HL-60/S4 treated with phorbol 12-myristate 13-acetate at 8.2 ng/mL for 4 days and 3 days (cell line): Measurements from ENCODE around the gene RGPD4.
"Not testable (repeated sequence)": the region's sequence is repeated elsewhere in the genome, so short reads cannot be mapped to it uniquely, and the experiment has no call there.

ENCODE experiments used
- in situ Hi-C: fragments of 300-500 bp; cut with MboI; formaldehyde crosslinking; loops from 2 replicates; pipeline ENCODE4 v1.15.0; 2022; ENCODE audit warnings: low sequenced_read_pairs

RGPD4 gene

GRCh38 chr2:107826749-107827148 lies at the start of gene RGPD4:
RGPD4 (plus strand) TSS chr2:107826892; CDS start chr2:107827014, 122 bp downstream.
- in situ Hi-C loops: not testable (repeated sequence)

GRCh38 chr2:107777974-107778373 lies 48.7 kb upstream of the RGPD4 start:
- in situ Hi-C loops: no loop called here

GRCh38 chr2:107785756-107786155 lies 40.9 kb upstream of the RGPD4 start:
- in situ Hi-C loops: no loop called here

GRCh38 chr2:107790837-107791236 lies 35.9 kb upstream of the RGPD4 start:
- in situ Hi-C loops: no loop called here

GRCh38 chr2:107801498-107801897 lies 25.2 kb upstream of the RGPD4 start:
- in situ Hi-C loops: no loop called here

GRCh38 chr2:107804608-107805498 lies 21.8 kb upstream of the RGPD4 start:
- in situ Hi-C loops: no loop called here

- in situ Hi-C loops: no loop called here
These were observed 19.8 kb upstream of the RGPD4 start for GRCh38 chr2:107806901-107807300.

GRCh38 chr2:107807988-107808387 lies 18.7 kb upstream of the RGPD4 start:
- in situ Hi-C loops: no loop called here

GRCh38 chr2:107808959-107809358 lies 17.7 kb upstream of the RGPD4 start:
- in situ Hi-C loops: no loop called here

GRCh38 chr2:107809835-107810234 lies 16.9 kb upstream of the RGPD4 start:
- in situ Hi-C loops: no loop called here

- in situ Hi-C loops: no loop called here
These were observed 16.0 kb upstream of the RGPD4 start for GRCh38 chr2:107810734-107811133.

GRCh38 chr2:107811411-107811810 lies 15.3 kb upstream of the RGPD4 start:
- in situ Hi-C loops: no loop called here

GRCh38 chr2:107812006-107812405 lies 14.7 kb upstream of the RGPD4 start:
- in situ Hi-C loops: no loop called here

GRCh38 chr2:107817378-107817777 lies 9.3 kb upstream of the RGPD4 start:
- in situ Hi-C loops: no loop called here

- in situ Hi-C loops: no loop called here
These were observed 4.4 kb upstream of the RGPD4 start for GRCh38 chr2:107822302-107822701.

GRCh38 chr2:107824451-107825205 lies 2.1 kb upstream of the RGPD4 start:
- in situ Hi-C loops: no loop called here

GRCh38 chr2:107825206-107825563 lies 1.5 kb upstream of the RGPD4 start:
- in situ Hi-C loops: no loop called here

GRCh38 chr2:107829514-107829913 lies 2.8 kb downstream of the RGPD4 start:
- in situ Hi-C loops: not testable (repeated sequence)

GRCh38 chr2:107833152-107833551 lies 6.5 kb downstream of the RGPD4 start:
- in situ Hi-C loops: not testable (repeated sequence)

GRCh38 chr2:107833618-107834017 lies 6.9 kb downstream of the RGPD4 start:
- in situ Hi-C loops: not testable (repeated sequence)

GRCh38 chr2:107916121-107916520 lies 89.4 kb downstream of the RGPD4 start:
- in situ Hi-C loops: not testable (repeated sequence)
